Gastrocnemius medialis (tissue), 4 donors: ENCODE measurements around the gene KRT77.

ENCODE experiments used
- POLR2A ChIP-seq, 2 donors: fragments of 450-650 bp; IDR thresholded peaks; one replicate each; pipeline ENCODE4 v1.6.1; 2017; ENCODE audit warnings: antibody characterized with exemption in 2 of 2, mild to moderate bottlenecking in 2 of 2, moderate library complexity in 2 of 2
- TF ChIP-seq, protein P1 (sequence below), 5 experiments: fragments of 450-650 bp in 3 of 5; fragments of 200-600 bp in 2 of 5; sonication (generic) in 2 of 5; IDR thresholded peaks in 4 of 5; conservative IDR thresholded peaks in 1 of 5; 1 replicate in 4 of 5; 2 replicates in 1 of 5; pipeline ENCODE4 v1.5.1; 2016 to 2019; ENCODE audit warnings: antibody characterized with exemption in 5 of 5, mild to moderate bottlenecking in 3 of 5, moderate library complexity in 3 of 5

DNA sequence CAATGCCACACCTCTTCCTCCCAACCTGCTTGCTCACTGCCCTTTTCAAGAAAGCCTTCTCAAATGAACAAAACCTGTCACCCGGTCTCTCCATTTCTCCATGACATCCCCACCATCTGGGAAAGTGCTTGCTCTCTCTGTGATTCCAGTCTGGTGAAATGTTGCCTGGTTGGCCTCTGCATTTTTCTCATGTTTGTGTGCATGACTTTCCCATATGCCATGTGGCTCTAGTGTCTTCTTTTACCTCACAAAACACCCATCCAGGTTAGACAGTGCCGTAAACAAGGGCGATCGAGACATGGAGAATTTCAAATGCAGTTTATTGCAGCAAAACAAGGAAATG is 28.9 kb downstream of the KRT77 start:
- TF ChIP-seq, protein P1, sequence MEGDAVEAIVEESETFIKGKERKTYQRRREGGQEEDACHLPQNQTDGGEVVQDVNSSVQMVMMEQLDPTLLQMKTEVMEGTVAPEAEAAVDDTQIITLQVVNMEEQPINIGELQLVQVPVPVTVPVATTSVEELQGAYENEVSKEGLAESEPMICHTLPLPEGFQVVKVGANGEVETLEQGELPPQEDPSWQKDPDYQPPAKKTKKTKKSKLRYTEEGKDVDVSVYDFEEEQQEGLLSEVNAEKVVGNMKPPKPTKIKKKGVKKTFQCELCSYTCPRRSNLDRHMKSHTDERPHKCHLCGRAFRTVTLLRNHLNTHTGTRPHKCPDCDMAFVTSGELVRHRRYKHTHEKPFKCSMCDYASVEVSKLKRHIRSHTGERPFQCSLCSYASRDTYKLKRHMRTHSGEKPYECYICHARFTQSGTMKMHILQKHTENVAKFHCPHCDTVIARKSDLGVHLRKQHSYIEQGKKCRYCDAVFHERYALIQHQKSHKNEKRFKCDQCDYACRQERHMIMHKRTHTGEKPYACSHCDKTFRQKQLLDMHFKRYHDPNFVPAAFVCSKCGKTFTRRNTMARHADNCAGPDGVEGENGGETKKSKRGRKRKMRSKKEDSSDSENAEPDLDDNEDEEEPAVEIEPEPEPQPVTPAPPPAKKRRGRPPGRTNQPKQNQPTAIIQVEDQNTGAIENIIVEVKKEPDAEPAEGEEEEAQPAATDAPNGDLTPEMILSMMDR (IDR thresholded peaks at IDR 0.05 in 4 of 5, conservative IDR thresholded peaks at IDR 0.05 in 1 of 5): no peak
- TF ChIP-seq POLR2A (IDR thresholded peaks at IDR 0.05): no peak
